Stimulated activated CD4-positive, alpha-beta T cell treated with anti-CD3 and anti-CD28 coated beads, Interleukin-12 subunit alpha, Interleukin-12 subunit beta, amount 100 ng/mL, for 48 hours (primary cell): Measurements from ENCODE around the gene CMIP.

Experiments used
- DNase-seq, 3 donors: peaks; one replicate each; pipeline ENCODE4 v3.0.0-alpha.2; 2020; ENCODE audit warnings: low read depth in 2 of 3, low spot score in 1 of 3

The CMIP gene

DNA sequence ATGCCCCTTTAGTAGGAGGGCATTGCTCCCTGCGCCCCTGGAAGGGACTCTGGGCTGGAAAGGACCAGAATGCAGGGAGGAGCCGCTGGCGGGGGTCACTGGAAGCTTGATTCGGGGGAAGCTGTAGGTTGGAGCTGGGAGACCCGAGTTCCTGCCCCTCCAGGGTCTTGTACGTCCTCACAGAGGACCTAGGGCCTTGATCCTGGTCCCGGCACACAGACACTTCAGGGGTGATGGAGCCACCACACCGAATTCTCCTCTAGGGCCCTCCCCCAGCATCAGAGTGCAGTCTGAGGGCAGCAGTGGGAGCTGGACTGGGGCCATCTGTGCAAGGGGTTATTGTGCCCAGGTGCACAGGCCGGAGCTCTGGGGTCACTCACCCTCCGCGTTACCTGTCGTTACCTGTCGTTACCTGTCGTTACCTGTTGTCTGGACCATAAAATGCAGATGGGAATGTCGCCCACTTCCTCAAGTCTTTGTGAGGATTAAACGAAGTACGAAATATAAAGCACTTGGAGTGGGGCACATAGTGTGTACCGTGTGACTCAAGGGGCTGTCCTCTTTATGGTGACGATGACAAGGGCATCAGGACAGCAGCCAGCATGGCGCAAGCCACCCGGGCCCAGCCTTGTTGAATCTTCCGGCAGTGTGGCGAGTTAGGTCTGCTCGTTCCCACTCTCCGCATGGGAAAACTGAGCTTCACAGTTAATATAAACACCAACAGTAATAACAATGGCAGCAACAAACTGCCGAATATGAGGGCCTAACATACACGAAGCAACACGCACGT is 48.6 kb downstream of the CMIP start:
- DNase-seq = no peak

DNA sequence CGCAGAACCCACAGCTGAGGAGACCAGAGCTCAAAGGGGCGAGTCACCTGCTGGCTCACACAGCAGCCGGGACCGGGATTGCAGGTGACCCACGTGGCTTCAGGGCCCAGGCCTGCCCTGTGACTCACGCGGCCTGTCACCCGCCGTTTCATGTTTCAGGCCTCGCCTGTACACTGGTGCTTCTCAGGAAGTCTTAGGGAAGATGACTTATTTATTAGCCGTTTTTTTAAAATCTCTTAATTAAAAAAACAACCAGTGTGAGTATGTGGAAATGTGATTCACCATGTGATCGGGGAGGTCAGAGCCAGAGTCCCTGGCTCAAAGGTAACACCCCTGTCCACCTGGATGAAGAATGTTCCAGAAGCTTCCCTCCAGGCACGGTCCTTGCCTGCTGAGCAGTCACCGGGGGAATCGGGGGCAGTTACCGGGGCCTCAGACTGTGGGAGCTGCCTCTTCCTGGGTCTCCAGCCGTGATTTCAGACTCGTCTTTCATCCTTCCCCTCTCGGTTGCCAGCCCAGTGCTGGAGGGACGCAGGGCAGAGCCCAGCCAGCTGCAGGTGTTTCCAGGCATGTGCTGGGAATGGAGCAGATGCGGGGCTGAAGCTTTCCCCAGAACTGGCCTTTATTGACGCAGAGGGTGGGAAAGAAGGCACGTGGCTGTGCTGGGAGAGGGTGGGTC is 49.3 kb downstream of the CMIP start:
- DNase-seq = peak in 2 of 3 donors; percentile 25 to 42

- no peak for DNase-seq
Observed at GRCh38 chr16:81494434-81494806, 49.8 kb downstream of the CMIP start.

DNA sequence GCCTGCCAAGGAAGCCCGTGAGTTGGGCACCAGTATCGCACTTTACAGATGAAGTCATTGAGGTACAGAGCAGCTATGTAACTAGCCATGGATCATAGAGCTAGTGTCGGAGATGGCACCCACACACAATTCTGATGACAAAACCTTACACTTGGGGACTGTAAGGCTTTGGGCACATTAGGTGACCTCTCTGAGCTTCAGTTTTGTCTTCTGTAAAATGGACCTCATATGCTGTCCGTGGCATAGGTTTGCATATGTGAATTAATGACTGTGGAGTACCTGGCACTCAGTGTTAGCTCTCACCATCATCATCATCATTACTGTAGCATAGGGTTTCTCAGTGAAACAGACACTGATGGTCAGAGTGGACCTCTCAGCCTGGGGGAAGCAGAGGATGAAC is 50.3 kb downstream of the CMIP start:
- DNase-seq = no peak

- no peak for DNase-seq
Observed at GRCh38 chr16:81495321-81496234, 51.0 kb downstream of the CMIP start.

- no peak for DNase-seq
Observed at GRCh38 chr16:81496321-81496720, 51.7 kb downstream of the CMIP start.

DNA sequence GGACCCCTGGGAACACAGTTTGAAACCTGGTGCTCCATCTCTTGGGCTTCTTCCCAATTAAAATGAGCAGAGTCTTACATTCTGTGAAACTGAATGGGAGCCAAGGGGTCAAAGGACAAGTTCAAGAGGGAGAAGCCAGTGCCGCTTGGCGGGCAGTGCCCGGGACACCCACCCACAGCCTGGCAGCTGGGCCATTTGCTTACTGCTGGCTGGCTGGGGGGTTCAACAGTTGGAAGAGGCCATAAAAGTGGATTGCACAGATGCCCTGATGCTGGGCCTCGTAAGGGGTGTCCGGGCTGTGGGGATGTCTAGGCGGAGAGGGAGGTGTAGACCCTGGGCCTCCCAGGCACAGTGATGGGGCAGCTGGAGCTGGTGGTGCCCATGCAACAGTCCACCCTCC is 52.1 kb downstream of the CMIP start:
- DNase-seq = no peak

DNA sequence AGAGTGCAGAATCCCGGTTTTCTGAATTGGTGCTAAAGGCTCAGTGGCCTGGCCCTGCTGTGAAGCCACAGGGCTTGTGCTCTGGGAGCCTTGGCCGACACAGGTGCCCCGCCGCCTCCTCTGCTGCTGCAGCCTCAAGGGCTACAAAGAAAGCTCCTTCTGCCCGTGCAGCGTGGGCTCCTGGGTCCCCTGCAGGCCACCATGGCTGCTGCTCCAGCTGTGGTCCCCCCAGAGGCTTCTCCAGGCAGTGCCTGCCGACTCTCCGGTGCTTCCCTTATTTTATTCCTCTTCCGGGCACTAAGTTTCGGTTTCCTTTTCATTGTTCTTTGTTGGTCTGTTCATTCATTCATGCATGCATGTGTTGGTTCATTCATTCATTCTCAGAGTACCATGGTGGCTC is 53.1 kb downstream of the CMIP start:
- DNase-seq = no peak

DNA sequence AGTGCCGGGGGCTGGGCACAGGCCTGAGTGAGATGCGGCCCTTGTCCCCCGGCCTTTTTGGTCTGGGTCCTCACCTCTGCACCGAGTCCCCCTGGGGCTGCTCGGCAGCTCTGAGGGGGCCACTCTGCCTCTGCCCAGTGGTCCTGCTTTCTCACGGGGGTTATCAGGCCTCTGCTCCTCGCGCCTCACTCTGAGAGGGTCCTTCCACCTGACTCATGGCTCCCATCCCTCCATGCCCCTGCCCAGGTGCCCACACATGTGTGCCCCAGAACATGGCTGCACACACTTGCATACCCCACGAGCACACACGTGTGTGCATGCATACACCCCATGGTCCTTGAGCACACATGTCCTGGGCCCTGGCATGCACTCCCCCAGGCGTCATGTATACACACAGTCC is 53.7 kb downstream of the CMIP start:
- DNase-seq = no peak

GRCh38 chr16:81499576-81500380 is 55.2 kb downstream of the CMIP start:
- DNase-seq = no peak

- DNase-seq = no peak
Observed at GRCh38 chr16:81500833-81501521, 56.4 kb downstream of the CMIP start.

DNA sequence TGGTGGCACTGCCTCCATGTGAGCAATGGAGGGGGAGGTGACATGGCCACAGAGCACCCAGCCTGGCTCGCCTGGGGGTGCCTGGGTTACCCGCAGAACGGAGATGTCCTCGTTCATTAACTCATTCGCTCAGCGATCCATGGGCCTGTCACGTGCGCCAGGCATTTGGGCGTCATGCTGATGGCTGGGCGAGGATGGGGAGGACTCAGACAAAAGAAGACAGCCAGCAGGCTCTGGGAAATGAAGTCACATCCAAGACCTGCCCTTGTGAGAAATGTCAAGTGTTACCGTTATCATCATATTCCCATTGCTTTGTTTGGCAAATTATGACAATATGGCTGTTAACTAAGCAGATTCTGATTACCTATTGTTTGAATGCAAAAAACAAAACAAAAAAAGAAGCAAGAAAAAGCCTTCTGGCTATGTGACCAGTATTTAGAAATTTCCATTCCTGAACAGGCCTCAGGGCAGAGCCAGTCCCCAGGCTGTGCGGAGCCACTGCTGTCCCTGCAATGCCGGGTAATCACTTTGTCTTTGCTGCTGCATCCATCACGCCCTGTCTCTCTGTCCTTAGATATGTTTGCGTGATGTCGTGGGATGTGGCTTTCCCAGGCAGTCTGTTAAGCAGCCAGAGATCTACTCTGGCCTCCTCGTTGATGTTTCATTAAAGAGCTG is 57.9 kb downstream of the CMIP start:
- DNase-seq = no peak

DNA sequence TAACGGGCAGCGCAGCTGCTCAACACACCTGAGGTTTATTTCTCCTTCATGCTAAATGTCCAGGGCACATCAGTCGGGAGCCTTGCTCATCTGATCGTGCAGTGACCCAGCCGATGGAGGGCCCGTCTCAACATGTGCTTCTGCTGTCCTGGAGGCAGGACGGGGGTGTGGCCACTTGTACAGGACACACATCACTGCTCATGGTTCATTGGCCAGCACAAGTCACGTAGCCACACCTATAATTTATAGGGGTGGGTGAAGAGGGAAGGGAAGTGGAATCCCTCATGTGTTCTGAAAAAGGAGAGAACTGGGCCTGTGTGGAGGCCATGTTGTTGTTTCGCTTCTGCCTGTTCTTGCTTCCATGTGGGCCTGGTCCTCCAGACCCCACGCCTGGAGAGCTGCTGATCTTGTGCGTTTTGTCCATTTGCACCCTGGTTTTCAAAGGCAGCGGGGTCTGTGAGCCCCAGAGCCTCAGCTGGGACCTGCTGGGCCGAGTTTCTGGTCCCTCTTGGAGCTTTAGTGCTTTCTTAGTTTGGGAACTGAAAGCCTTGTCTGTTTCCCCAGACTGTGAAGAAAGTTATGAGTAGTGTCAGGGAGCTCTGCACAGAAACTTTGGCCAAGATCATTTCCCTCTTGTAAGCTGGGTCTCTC is 60.5 kb downstream of the CMIP start:
- no peak for DNase-seq

DNA sequence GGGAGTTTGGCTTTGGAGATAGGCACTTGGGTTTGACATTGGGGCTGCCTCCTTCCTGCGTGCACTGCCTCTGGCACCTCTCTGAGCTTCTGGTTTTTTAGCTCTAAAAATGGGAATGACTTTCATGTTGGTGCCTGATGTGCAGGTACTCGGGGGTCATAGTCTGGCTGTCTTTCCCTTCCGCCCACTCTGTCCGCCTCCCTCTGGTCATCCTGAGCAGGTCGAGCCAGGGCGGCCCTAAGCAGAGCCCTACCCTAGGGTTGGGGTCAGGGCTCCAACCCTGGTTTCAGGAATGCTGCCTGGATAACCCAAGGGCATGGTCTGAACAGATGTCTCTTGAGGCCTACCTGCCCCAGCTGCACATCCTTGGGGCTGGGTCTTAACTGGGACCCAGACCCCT is 64.8 kb downstream of the CMIP start:
- DNase-seq = no peak

GRCh38 chr16:81510016-81510415 is 65.4 kb downstream of the CMIP start:
- no peak for DNase-seq

GRCh38 chr16:81511371-81511770 is 66.8 kb downstream of the CMIP start:
- no peak for DNase-seq

GRCh38 chr16:81513204-81514040 is 68.8 kb downstream of the CMIP start:
- no peak for DNase-seq

GRCh38 chr16:81514041-81514559 is 69.5 kb downstream of the CMIP start:
- no peak for DNase-seq
